ENCODE measurements around the gene APOM.

Gene APOM

DNA sequence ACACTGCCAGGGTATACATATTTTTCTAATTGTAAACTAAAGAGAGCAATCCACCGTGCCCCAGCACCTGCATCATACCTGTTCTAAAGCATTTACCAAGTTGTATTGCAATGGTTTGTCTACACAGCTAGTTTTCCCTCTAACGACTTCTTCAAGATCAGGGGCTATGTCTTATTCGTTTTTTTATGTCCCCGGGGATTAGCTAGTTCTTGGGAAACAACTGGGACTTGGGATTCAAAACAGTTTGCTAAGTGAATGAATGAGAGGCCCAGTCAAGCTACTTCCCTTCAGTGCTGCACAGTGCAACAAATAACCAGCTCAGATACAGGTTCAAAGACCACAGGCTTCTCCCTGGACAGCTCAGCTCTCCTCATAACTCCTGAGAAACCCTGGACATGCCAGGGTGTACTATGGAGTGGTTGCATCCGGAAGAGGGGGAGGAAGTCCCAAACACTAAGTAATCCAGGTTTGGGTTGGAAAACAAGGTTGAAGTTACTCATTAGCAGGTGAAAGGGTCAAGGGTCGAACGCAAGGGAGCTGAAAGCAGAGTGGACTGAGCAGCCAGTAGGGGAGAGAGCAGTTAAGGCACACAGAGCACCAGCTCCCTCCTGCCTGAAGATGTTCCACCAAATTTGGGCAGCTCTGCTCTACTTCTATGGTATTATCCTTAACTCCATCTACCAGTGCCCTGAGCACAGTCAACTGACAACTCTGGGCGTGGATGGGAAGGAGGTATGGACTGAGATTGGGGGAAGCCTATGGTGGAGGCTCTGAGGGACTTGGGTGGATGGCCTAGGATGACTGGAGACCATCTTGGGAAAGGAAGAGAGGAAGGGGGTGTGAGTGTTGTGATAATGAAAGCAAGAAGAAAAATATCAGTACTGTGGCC lies at the start of gene APOM:
Gene APOM (plus strand): TSS at position 546 of the 889 bp plus-strand sequence. CDS start 73 bp downstream, at position 619.
- DNase-seq = no peak

- DNase-seq = no peak
Observed at GRCh38 chr6:31607317-31607716, 48.4 kb upstream of the APOM start.

DNA sequence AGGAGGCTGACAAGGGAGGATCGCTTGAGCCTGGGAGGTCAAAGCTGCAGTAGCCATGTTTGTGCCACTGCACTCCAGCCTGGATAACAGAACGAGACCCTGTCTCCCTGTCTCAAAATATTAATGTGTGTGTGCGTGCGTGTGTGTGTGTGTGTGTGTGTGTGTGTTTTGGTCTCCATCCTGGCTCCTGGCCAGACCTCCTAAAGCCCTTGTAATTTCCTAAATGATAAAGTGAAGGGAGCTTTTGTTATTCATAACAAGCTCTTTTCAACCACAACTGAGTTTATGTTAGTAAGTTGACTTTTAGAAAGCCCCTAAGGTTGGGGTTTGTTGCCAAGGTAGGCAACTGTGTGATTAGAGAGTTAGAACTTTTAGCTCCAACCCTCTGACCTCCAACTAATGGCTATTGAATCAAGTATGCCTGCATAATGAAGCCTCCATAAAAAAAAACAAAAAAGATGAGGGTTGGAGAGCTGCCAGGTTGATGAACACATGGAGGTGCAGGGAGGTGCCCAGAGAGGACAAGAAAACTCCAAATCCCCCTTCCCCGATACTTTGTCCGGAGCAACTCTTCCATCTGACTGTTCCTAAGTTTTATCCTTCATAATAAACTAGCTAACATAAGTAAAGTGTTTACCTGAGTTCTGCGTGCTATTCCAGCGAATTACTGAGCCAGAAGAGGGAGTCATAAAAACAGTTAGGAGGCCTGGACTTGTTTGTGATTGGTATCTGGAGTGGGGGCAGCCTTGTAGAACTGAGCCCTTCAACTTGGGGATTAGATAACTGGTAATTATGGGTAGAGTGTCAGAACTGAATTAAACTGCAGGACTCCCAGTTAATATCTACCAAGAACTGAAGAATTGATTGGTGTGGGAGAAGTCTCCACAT lies 45.9 kb upstream of the APOM start:
- DNase-seq = no peak

DNA sequence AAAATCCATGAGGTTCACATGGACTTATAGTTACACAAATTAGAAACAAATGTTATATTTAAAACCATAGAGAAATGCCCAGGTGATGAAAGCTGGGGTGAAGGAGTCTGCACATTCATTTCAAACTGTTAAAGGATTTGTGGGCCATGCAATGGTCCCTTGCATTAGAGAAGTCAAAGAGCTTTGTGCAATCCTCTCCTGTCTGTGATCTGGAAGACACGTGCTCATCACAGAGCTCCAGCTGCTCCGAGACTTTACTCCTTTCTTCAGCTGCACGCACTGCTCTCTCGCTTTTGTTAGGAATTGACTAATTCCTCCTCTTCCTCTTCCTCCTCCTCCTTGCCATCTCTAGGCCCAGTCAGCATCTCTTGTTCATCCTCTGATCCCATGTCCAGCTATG lies 44.7 kb upstream of the APOM start:
- no peak for DNase-seq

DNA sequence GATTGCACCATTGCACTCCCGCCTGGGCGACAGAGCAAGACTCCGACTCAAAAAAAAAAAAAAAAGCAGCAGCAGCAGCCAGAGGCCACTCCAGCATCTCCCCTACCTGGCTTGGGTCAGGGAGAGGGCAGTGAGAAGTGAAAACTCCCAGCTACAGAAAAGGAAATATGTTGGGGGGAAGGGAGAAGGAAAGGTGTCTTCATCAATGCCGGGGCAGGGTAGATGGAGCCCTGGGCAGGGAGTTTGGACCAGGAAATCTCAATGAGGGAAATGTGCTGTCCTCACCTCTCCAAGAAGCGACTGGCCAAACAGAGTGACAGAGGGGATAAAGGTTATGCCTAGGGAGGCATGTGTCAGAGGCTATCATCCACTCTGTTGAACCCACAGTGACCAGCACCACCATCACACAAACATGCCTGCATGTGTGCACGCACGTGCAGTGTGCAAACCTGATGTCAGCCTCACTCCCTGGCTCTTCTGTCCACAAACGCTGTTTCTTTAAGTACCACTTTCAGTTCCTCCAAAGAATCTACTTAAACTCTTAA lies 41.5 kb upstream of the APOM start:
- no peak for DNase-seq

GRCh38 chr6:31614684-31615578 lies 40.8 kb upstream of the APOM start, which contains the start of gene AIF1:
Gene AIF1 (plus strand): TSS chr6:31615234. CDS start chr6:31615330, 96 bp downstream.
- DNase-seq = no peak

DNA sequence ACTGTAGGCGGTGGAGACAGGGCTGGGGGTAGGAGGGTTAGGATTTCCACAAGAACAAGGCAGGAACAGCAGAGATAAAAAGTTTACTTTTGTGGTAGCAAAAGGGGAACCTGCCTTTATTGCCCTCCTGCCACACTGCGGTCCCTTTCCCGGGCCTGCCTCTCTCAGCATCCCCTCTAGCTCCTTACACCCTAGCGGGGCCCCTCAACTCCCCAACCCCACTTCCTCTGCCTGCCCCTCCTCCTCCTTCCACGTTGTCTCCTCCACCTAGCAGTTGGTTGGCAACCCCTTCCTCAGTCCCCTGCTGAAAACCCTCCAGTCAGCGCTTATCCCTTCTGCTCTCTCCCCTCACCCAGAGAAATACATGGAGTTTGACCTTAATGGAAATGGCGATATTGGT lies 39.9 kb upstream of the APOM start:
- DNase-seq = no peak

GRCh38 chr6:31617010-31617409 lies 38.7 kb upstream of the APOM start:
- no peak for DNase-seq

DNA sequence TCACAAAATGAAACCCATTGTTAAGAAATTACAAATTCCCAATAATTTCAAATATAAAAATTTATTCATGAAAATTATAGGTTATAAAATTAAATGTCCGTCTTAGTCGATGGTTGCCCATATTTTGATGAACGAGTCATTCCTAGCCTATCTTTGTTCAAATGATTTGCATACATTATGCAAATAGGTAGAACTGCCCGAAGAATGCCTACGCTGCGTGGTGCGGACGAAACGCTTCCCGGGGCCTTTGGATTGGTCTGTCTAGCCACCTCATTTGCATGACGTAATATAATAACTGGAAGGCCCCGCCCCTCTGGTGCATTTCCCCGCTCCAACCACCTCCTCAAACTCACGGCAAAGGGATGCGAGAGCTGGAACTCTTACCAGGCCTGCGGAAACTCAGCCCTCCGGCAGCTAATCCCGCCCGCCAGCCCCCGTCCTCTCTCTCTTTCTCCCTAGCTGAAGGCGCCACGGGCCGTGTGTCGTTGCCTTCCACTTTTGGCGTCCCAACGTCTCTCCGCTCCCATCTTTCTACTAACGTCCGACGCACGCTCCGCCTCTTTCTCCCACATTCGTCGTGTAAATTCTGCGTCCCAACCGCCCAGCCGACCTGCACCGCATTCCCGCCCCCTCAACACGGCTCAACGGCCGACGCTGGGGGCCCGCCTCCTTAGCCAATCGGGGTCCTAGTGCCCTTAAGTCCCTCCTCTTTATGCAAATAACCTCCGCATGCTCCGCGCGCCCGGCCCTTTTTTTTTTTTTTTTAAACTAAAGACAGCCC lies 35.7 kb upstream of the APOM start:
- DNase-seq = peak; percentile 99

GRCh38 chr6:31620586-31621319 lies 34.9 kb upstream of the APOM start, which contains the start of gene PRRC2A:
Gene PRRC2A (plus strand): TSS chr6:31620715. CDS start chr6:31622790, 2,075 bp downstream.
- DNase-seq = peak; percentile 99

DNA sequence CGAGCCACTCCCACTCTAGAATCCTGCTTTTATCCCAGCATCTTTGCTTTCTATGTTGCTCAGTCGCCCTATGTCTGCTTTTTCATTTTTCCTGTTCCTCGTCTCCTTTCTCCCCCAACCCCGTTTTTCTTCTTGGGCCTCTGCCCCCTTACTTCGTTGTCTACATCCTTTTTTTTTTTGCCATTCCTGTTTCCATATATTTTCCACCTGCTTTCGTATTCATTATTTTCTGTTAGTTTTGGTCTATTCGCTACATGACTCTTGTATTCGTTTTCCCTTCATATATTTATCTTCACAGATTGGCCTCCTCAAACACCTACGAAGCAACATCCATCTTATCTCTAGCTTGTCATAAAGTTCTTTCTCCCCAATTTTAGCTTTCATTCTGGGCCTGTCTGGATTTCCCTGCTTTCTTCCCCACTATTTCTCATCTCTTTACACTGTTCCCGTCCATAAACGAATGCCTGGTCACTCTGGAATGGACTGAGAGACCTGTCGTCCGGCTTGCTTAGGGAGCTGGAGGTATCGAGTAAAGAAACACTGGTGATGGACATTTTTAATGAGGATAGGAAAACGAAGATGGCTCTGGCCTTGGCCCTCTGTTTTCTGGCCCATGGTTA lies 34.3 kb upstream of the APOM start:
- DNase-seq = no peak

DNA sequence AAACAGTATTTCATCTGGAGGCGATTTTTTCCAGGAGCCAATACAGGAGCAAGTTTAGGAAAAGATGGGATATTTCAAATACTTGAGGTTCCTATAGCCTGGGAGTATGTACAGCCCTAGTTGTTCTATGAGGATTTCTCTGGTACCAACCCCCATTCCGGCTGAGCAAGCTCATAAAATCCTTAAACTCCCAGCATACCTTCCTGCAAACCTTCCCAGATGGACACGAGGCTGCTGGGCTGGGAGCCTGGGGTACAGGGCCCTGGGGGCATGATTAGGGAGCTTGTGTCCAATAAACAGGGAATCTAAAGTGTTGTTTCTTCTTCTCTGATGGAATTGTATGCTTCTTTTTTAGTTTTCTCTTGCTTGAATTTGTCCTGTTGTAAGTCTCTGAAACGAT lies 33.7 kb upstream of the APOM start:
- DNase-seq = no peak

- DNase-seq = no peak
Observed at GRCh38 chr6:31622684-31623091, 33.0 kb upstream of the APOM start.

DNA sequence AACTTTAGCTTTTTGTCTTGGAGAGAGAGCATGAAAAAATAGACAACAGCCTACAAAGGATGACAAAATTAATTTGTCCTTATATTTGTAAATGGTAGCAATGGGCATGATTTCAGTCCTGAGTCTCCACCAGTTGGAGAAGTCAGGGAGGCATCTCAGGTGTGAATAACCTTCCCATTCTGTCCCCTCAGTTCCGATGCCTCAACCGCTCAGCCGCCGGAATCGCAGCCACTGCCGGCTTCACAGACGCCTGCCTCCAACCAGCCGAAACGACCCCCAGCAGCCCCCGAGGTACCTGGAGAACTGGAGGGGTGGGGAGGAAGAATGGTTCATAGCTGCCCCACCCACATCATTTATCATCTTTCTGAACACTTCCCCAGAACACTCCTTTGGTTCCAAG lies 31.6 kb upstream of the APOM start:
- no peak for DNase-seq

DNA sequence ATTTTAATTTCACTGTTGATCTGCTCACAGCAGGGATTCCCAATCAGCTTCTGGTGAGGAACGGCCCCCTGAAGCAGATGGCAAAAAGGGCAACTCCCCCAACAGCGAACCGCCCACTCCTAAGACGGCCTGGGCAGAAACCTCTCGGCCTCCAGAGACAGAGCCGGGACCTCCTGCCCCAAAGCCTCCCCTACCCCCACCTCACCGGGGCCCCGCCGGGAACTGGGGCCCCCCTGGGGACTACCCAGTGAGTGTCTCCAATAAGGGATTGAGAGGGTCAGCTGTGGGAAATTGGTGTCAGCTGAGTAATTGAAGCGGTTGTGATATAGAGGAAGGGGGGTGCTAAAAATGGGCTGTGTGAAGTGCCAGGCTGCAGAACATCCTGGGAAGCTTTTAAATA lies 28.7 kb upstream of the APOM start:
- no peak for DNase-seq

GRCh38 chr6:31627690-31628287 lies 27.9 kb upstream of the APOM start:
- no peak for DNase-seq

DNA sequence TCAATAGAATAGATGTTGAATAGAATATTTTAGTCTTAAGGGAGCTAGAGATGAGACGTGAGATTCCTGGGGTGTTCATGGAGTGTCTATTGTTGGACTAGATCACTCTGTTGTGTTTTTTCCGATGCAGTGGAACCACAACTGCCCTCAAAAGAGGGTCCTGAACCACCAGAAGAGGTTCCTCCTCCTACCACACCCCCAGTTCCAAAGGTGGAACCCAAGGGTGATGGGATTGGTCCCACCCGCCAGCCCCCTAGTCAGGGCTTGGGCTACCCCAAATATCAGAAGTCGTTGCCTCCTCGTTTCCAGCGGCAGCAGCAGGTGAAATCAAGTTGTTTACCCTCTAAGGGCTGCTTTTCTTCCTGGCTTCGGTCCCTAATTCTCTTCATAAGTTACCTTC lies 26.7 kb upstream of the APOM start:
- DNase-seq = no peak

DNA sequence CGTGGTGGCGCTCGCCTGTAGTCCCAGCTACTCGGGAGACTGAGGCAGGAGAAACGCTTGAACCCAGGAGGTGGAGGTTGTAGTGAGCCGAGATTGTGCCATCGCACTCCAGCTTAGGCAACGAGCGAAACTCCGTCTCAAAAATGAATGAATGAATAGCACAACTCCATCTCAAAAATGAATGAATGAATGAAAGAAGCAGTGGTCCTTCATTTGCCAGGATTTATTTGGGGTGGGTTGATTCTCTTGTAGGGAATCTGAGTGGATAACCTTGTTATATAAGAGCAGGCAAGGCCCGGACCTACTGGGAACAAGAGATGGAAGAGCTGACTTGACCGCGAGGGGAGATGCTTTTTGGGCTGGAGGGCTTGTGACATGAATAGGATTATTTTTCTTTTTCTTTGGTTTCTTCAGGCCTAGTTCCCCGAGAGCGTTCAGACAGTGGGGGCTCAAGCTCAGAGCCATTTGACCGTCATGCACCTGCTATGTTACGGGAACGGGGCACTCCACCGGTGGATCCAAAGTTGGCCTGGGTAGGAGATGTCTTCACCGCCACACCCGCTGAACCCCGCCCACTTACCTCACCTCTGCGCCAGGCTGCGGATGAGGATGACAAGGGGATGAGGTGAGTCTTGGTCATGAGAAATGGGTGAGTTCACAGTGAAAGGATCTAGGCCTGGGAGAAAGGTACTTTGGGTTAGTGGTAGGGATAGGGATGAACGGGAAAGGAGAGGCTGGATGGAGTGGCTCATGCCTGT lies 25.3 kb upstream of the APOM start:
- no peak for DNase-seq

DNA sequence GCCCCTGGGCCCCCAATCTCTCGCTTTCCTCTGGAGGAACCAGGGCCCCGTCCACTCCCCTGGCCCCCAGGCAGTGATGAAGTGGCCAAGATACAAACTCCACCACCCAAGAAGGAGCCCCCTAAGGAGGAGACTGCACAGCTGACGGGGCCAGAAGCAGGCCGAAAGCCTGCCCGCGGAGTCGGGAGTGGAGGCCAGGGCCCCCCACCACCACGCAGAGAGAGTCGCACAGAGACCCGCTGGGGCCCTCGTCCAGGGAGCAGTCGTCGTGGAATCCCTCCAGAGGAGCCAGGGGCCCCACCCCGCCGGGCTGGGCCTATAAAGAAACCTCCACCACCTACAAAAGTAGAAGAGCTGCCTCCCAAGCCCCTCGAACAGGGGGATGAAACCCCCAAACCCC lies 24.5 kb upstream of the APOM start:
- no peak for DNase-seq

All from stimulated activated naive CD4-positive, alpha-beta T cell treated with Interleukin-2 at 50 U/mL for 16 hours (primary cell).